Left renal cortex interstitium (tissue), 4 donors: ENCODE measurements around the gene ENHO. TPM values are rescaled to one million over a fixed set of nuclear protein-coding genes. Genes with fewer than 3 reads are reported as not detected.

ENCODE experiments used
- DNase-seq, 4 donors: peaks; one replicate each; pipeline ENCODE4 v3.0.0-alpha.2; 2013; ENCODE audit warnings: low read depth in 4 of 4, low spot score in 2 of 4, missing footprints in 1 of 4
- polyA plus RNA-seq, 4 donors: library from polyadenylated mRNA; unstranded; fragments of 120-200 nt; gene quantifications; one replicate each; pipeline ENCODE4 v1.2.1, GENCODE V29; 2013; ENCODE audit not compliant: insufficient read length in 4 of 4

The ENHO gene
- 1 to 10 TPM; 1.5 to 2.8 (median 2.1) TPM for polyA plus RNA-seq

GRCh38 chr9:34522971-34523797 lies at the start of gene ENHO:
Gene ENHO, minus strand, starts transcription at chr9:34522990. Its CDS starts 1,295 bp downstream, at chr9:34521695.
- DNase-seq, result peak in 3 of 4 donors; percentile 62 to 84 (median 79)

- DNase-seq, result no peak
These were observed 49.3 kb upstream of the ENHO start for GRCh38 chr9:34572092-34572491.

- DNase-seq, result no peak
These were observed 48.7 kb upstream of the ENHO start for GRCh38 chr9:34571481-34571810.

DNA sequence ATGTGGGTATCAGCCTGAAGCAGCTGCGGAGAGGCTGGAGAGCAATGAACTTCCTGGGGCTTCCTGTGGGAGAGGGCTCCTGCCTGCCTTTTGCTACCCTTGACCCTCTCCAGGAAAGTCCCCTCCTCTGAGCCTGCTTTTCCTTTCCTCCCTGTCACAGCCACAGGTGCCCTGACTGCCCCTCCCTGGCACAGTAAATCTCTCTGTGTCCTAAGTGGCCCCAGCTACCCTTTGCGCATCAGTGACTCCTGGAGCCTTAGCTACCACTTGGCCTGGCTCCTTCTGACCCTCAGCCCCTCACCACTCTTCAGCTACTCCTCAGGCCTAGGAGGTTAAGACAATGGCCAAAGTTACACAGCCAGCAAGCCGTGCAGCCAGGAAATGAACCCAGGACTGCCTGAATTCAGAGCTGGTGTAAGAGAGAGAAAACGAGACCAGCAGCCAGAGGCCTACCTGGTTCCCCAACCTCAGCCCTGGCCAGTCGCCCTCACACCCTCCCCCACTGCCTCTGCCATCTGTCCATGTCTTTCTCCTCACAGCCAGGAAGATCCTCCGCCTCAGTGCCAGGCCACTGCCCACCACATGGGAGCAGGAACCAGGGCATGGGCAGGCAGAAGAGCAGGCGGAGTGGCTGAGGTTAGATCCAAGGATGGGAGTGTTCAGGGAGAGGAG lies 48.2 kb upstream of the ENHO start:
- no peak for DNase-seq

DNA sequence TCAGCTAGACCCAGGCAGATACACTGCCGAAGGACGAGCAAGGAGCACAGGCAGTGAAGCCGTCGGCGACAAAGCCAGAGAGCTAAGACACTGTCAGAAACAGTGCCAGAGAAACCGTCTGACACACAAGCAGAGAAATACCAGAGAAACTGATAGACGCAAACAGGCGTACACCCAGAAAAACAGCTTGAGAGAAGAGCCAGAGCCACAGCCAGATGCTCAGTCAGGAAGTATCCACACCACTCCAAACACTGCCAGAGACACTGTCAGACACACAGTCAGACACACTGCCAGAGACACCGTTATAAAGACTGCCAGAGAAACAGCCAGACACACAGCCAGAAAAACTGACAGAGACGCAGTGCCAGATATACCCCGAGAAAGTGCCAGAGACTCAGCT lies 47.6 kb upstream of the ENHO start:
- no peak for DNase-seq

DNA sequence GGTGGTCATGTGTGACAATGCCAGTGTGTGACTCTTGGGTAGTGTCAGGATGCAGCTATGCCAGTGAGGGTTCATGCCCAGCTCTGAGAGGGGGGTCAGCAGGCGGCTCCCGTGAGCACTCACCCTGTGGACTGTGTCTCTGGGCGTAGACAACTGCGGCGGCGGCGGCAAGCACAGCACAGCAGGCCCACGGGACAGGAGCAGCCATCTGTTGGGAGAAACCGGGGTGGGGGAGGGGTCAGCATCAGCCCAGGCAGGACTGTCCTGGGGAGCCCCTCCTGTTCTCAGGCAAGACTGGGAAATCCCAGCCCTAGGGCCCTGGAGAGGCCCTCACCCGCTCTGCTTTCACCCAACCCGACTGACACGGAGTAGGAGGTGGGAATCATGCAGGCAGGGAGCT lies 46.0 kb upstream of the ENHO start:
- DNase-seq, result no peak

- no peak for DNase-seq
These were observed 45.3 kb upstream of the ENHO start for GRCh38 chr9:34568133-34568532.

DNA sequence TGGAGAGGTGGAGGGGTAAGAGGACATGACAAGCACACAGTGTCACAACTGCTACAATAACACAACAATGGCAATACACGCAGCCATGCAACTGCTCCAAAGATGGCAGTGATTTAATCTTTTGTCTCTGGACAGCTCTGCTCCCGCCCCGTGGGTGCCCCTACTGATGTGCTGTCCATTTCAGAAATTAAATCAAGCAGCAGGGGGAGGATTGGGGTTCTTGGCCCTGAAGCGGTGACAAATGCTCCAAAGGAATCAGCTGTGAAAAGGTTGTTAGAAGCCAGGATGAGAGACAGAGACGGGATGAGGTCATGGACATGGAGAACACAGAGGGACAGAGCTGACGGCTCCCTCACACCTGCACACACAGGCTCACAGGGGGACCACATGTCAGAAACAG lies 44.2 kb upstream of the ENHO start:
- no peak for DNase-seq

DNA sequence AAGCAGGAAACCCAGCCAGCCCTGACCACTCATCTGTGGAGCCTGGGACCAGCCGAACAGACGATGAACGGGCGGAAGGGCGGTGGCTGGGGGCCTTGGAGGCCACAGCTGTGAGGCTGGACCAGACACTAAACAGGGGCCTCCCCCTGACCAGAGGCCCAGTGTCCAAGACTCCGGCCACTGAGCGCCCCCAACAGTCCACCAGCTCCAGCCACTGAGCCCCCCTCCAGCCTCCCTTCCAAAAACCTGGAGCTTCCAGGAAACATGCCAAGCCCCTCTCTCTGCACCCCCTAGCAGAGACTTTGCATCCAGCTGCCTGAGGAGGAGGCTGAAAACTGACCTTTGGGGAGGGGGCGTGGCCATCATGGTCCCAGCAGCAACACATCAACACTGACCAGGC lies 43.5 kb upstream of the ENHO start:
- no peak for DNase-seq

DNA sequence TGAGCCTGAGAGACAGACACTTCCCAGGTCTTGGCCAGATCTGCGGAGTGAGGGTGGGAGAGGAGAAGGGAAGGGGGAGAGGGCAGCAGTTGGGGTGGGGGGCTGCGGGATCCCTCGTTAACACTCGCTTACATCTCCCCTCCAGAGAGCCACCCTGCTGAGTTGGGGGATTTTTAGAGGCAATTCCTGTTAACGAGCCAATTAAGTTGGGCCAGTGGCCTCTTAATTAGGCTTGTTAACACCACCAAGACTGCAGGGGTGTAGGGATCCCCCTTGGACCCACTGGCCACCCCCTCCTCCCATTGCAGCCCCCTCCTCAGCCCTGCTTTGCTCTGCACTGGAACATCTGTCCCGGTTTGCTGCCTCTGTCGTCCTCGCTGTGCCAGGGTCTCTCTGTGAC lies 43.1 kb upstream of the ENHO start:
- DNase-seq, result no peak

DNA sequence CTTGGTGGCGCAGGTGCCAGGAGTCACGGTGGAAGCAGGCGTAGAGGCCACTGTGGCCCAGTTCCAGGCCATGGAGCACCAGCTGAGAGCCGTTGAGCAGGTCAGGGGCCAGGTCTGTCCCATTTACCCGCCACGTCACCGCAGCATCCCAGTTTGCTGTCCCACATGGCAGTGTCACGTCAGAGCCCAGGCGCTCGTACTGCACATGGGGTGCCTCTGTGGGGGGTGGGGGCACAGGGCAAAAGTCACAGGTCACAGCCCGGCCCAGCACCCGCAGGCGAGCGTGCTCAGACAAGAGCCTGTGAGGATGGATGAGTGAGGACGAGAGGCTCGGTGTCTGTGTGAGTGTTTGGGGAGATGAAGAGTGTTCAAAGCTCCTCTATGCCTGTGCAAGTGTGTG lies 41.8 kb upstream of the ENHO start:
- no peak for DNase-seq

DNA sequence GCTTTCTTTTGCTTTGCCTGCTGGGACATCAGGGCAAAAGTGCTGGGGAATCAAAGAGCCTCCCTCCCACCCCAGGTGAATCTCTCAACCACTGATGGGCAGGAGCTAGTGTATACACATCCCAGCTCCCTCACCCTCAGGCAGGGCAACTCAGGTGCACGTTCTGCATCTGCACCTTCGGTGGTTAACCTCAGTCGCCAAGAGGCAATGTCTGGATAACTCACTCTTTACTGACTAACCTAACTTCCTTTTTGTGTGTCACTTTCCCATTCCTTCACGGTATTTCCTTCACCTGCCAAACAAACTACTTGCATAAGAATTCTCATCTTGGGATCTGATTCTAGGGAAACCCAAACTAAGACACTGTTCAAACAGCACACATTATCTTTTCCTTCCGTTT lies 40.5 kb upstream of the ENHO start:
- no peak for DNase-seq

GRCh38 chr9:34562135-34562745 lies 39.5 kb upstream of the ENHO start:
- no peak for DNase-seq

- DNase-seq, result no peak
These were observed 37.9 kb upstream of the ENHO start for GRCh38 chr9:34560599-34561214.

DNA sequence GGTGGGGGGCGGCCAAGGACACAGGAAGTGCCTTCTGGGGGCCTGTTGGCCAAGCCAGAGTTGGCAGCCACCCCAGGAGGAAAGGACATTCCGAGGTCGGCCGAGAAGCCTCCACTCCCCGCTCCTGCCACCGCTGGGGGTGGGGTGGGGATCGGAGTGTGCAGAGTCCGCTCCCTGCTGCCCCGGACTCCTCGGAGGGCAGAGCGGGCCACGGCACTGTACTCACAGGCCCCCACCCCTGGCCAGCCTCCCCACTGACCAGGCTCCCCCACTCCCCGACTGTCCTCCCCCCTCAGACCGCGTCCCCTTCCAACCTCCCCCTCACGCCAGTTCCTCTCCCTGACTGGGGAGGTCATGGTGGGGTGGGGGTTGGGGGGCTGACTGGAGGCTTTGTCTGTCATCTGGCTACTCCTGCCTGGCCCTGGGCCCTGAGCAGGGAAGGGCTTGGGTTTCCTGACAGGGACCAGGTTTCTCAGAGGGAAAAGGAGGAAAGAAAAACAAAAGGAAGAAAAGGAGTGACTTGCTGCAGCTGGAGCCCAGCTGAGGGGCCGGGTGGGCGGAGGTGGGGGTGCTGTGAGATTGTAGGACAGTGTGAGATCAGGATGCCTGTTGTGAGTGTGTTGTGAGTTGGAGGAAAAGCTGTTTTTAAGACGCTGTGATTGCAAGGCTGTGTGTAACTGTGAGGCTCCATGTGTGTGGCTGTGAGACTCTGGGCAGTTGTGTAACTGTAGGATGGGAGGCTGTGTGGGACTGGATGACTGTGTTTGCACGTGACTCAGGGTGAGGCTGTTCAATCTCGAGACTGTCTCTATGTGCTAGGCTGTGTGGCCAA lies 37.0 kb upstream of the ENHO start:
- no peak for DNase-seq

DNA sequence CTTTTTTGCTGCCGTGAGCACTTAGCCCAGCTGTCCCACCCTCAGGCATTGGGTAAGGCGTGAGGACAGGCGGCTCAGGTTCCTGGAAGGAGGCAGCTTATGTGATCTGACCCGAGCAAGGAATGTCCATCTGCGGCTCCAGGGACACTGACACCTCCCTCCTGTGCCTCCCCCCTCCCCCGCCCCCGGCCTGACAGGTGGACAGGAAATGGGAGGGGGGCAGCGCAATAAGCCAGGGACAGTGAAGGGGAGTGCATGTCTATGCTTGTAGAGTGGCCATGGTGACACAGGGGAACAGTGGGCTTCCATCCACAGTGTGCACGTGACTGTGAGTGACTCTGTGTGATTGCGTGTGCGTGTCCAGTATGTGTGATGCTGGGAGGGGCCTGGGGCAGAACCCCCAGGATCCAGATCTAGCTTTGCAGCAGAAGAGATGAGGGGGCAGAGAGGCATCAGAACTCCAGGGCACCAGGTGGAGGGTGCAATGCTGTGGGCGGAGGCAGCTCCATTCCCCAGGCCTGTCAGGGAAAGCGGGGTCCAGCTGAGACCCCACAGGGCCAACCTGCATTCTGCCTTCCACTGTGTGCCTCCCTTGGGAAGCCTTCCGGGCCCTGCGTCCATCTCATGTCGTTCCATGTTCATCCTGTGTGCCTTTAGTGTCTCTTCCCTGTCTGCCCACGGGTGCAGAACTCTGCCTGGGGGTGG lies 36.3 kb upstream of the ENHO start:
- no peak for DNase-seq

GRCh38 chr9:34558364-34558763 lies 35.6 kb upstream of the ENHO start:
- DNase-seq, result no peak

- DNase-seq, result no peak
These were observed 34.9 kb upstream of the ENHO start for GRCh38 chr9:34557426-34558321.

DNA sequence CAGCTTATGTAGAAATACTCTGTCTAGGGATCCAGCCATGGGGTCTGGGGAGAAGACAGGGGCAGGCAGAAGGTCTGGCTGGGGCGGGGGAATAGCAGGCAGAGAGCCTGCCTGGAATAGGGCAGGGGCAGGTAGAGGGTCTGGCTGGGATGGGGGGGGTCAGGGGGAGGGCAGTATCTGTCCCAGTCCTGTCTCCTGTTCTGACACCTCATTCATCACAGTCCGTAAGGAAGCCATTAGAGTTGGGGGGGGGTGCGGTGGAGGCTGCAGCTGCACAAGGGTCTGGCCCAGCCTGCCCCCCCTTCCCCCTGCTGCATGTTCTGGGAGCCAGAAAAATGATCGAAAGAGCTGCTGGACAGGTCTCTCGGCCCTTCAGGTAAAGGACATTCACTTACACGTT lies 34.2 kb upstream of the ENHO start:
- DNase-seq, result no peak
